Adipocyte (in vitro differentiated cells): Measurements from ENCODE around the gene TNS3.
A peak's percentile ranks its signal among the peaks of the same experiment; 100 is the strongest.
"Not testable (repeated sequence)": the region's sequence is repeated elsewhere in the genome, so short reads cannot be mapped to it uniquely, and the experiment has no call there.

Source experiments
- DNase-seq: peaks from one replicate; pipeline ENCODE4 v3.0.0-alpha.2; 2015; ENCODE audit warnings: low read depth
- H3K27me3 ChIP-seq: replicated peaks from 2 replicates; pipeline ENCODE4 v1.7.0; 2013; ENCODE audit warnings: mild to moderate bottlenecking, low read length, moderate library complexity; ENCODE audit not compliant: control insufficient read depth, insufficient read depth
- H3K36me3 ChIP-seq: 2 replicates; pipeline ENCODE4 v1.7.0; 2013; ENCODE audit warnings: low read length, mild to moderate bottlenecking, moderate library complexity; ENCODE audit not compliant: control insufficient read depth, insufficient read depth, severe bottlenecking
- H3K4me1 ChIP-seq: 2 replicates; pipeline ENCODE4 v1.7.0; 2013; ENCODE audit warnings: mild to moderate bottlenecking, low read length, moderate library complexity; ENCODE audit not compliant: control insufficient read depth, insufficient read depth
- H3K4me3 ChIP-seq: 2 replicates; pipeline ENCODE4 v1.7.0; 2013; ENCODE audit warnings: mild to moderate bottlenecking, low read length, moderate library complexity
- H3K9ac ChIP-seq: 2 replicates; pipeline ENCODE4 v1.7.0; 2013; ENCODE audit warnings: mild to moderate bottlenecking, low read length, moderate library complexity
- H3K9me3 ChIP-seq: 2 replicates; pipeline ENCODE4 v1.7.0; 2013; ENCODE audit warnings: mild to moderate bottlenecking, low read length, moderate library complexity; ENCODE audit not compliant: control insufficient read depth

Gene TNS3

DNA sequence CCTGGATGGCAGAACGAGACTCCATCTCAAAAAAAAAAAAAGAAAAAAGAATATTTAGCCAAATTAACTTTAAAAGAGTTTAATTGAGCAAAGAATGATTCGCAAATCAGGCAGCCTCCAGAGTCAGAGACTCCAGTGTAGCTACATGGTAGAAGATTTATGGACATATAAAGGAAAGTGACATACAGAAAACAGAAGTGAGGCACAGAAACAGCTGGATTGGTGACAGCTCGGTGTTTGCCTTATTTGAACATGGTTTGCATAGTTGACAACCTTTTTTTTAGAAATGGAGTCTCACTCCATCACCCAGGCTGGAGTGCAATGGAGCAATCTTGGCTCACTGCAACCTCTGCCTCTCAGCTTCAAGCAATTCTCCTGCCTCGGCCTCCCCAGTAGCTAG is 35.2 kb upstream of the TNS3 start:
- Histone ChIP-seq H3K4me1 (peaks cover under 1% of the 10 kb centered on the region), H3K9ac (no peak overlapping the region), H3K27me3 (peaks cover 34% of the 10 kb centered on the region), H3K9me3 (no peaks in the 10 kb centered on the region), H3K4me3 (no peak overlapping the region), H3K36me3 (no peaks in the 10 kb centered on the region)
- no peak for DNase-seq

DNA sequence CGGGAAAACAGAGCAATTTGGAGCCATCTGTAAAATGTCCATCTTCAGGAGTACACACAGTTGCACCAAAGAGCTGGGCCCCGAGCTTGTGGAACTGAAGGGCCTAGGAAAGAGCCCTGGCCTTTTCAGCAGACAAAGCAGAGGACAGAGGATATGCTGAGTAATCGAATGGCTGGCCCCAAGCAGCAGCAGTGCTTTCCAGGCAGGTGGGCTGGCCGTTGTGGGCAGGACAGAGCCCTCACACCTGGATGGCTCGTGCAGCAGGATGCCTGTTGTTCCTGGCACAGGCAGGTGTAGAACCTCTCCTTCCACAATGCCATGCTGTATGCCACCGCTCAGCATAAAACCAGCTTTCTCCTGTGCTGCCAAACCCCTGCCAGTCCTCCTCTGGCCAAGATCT is 32.5 kb upstream of the TNS3 start:
- DNase-seq = no peak
- peaks cover 33% of the 10 kb centered on the region for H3K27me3 ChIP-seq
- H3K4me1 ChIP-seq = peaks cover 20% of the 10 kb centered on the region
- no peaks in the 10 kb centered on the region for H3K9me3 ChIP-seq
- no peak overlapping the region for H3K9ac ChIP-seq
- H3K36me3 ChIP-seq = no peaks in the 10 kb centered on the region
- H3K4me3 ChIP-seq = no peak overlapping the region

DNA sequence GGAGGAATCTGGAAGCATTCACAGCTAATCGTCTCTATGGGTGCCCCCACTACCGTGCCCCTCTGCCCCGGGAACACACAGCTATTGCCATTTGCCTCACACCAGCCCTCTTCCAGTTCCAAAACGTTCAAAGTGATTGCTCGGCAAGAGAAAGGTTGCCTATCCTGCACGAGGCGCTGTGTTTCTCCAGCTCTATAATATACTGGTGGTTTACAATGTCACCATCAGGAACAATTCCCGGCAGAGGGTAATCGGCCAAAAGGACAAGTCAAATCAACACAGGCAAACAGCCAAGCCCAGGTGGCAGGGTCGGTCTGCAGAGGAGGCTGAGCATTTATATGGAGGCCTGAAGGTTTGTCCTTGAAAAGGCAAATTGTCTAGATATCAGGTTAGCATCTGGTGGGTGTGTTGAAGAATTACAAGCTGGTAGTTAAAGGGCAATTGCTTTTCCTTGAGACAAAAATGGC is 29.2 kb upstream of the TNS3 start:
- no peak for DNase-seq
- Histone ChIP-seq H3K4me1 (peaks cover 28% of the 10 kb centered on the region), H3K4me3 (peak overlapping the region; percentile 16), H3K9ac (peak overlapping the region; percentile 65), H3K9me3 (no peaks in the 10 kb centered on the region), H3K36me3 (no peaks in the 10 kb centered on the region), H3K27me3 (peaks cover 18% of the 10 kb centered on the region)

DNA sequence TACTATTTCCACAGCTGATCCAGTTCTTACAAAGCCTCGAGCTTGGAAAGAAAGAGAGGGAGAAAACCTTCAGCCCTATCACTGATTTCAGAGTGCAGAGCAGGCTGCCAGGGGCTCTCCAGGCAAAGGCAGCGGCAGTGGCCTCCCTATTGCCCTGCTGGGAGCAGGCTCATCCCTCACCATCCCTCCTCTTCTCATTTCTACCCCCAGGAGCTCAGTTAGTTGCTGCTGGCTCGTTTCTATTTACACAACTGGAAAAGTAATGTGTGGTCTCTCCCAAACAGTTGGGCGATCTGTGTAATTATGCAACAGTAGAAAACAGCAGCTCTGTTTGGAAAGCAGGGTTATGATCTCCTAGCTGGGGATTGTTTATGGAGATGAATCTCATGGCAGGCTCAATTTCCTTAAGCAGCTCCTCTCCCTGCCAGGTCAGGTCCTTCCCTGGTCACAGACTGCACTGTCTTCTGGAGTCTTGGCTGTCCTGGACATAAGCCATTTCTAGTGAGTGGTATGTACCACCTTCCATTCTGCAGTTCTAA is 28.7 kb upstream of the TNS3 start:
- H3K27me3 ChIP-seq = peaks cover 16% of the 10 kb centered on the region
- peak; percentile 80 for DNase-seq
- peak overlapping the region; percentile 19 for H3K4me3 ChIP-seq
- peak overlapping the region; percentile 65 for H3K9ac ChIP-seq
- H3K4me1 ChIP-seq = peaks cover 33% of the 10 kb centered on the region
- H3K9me3 ChIP-seq = no peaks in the 10 kb centered on the region
- H3K36me3 ChIP-seq = no peaks in the 10 kb centered on the region

DNA sequence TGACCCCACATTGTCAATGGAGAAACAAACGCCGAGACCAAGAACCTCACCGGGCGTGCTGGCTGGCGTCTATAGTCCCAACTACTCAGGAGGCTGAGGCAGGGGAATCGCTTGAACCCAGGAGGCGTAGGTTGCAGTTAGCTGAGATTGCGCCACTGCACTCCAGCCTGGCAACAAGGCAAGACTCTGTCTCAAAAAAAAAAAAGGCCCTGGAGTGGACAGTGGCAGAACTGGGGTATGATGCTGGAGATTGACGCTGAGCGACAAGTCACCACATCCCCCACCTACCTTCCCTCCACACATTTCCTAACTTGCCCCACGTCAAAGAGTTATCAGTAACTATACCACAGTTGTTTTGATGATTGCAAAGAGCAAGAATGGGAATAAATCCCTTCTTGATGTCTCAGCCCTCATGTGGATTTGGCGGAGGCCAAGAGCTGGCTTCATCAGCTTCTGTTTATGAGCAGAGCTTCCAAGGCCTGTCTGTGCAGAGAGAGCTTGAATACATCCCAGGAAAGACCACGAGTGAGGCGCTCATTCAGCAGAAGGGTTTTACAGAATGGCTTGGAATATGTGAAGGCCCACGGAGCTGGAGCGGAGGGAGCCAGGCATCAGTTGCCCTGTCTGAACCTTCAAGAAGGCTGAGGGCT is 28.0 kb upstream of the TNS3 start:
- Histone ChIP-seq H3K27me3 (peaks cover 16% of the 10 kb centered on the region), H3K9me3 (no peaks in the 10 kb centered on the region), H3K36me3 (no peaks in the 10 kb centered on the region), H3K4me3 (peak overlapping the region; percentile 19), H3K9ac (peak overlapping the region; percentile 65), H3K4me1 (peaks cover 40% of the 10 kb centered on the region)
- DNase-seq = peak; percentile 44

DNA sequence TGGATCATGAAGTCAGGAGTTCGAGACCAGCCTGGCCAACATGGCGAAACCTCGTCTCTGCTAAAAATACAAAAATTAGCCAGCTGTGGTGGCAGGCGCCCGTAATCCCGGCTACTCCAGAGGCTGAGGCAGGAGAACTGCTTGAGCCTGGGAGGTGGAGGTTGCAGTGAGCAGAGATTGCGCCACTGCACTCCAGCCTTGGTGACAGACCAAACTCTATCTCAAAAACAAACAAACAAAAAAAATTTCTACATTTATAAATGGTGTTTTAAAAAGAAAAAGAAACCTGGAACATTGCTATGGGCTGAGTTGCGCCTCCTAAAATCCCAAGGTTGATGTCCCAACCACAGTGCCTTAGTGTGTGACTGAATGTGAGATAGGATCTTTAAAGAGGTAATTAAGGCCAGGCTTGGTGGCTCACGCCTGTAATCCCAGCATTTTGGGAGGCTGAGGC is 24.7 kb upstream of the TNS3 start:
- H3K4me1 ChIP-seq = peaks cover 56% of the 10 kb centered on the region
- not testable (repeated sequence) for H3K9me3 ChIP-seq, H3K4me3 ChIP-seq, H3K36me3 ChIP-seq, H3K27me3 ChIP-seq
- peak overlapping the region; percentile 18 for H3K9ac ChIP-seq
- DNase-seq = peak; percentile 52

DNA sequence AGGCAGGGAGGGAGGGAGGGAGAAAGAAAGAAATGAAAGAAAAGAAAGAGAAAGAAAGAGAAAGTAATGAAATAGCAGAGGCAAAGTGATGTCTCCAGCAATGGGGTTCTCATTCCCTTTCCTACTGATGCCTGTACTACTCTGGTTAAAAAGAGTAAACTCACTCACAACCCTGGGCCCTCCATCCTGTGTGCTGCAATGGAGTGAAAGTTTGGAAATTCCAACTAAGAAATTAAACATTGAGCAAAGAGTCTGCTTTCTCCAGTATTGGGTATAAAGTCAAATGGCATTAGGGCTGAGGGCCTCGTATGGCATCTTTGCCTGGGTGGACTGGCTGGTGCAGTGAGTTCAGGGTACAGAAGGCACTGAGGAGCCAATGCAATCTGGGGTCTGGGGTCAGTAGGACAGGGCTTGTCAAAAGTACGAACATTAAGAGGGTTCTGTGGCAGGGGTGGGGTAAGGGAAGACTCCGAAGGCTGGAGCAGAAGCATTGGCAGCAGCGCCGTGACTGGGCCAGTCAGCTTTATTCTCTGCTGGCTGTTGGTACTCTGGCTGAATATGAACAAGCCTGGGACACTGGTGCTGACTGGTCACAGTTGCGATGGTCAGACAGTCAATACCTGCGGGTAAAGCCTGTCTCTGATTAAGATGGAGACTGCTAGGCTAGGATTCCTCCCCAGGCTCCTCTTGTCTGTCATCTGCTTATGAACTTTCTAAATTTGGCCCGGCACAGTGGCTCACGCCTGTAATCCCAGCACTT is 24.1 kb upstream of the TNS3 start:
- Histone ChIP-seq H3K36me3 (no peaks in the 10 kb centered on the region), H3K9me3 (no peaks in the 10 kb centered on the region), H3K27me3 (no peaks in the 10 kb centered on the region), H3K9ac (peak overlapping the region; percentile 37), H3K4me1 (peaks cover 58% of the 10 kb centered on the region), H3K4me3 (no peak overlapping the region)
- peak; percentile 32 for DNase-seq

DNA sequence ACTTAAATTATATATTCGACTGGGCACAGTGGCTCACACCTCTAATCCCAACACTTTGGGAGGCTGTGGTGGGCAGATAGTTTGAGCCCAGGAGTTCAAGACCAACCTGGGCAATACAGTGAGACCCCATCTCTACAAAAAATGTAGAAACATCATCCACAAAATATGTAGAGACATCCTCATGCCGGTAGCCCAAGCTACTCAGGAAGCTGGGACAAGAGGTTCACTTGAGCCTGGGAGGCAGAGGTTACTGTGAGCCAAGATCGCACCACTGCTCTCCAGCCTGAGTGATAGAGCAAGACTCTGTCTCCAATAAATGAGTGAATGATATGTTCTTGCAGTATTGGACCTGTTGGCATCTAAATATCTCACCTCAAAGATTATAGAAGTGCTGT is 22.6 kb upstream of the TNS3 start:
- Histone ChIP-seq H3K9me3 (no peaks in the 10 kb centered on the region), H3K27me3 (no peaks in the 10 kb centered on the region), H3K4me3 (no peak overlapping the region), H3K4me1 (peaks cover 54% of the 10 kb centered on the region), H3K9ac (peak overlapping the region; percentile 52), H3K36me3 (no peaks in the 10 kb centered on the region)
- DNase-seq = no peak

DNA sequence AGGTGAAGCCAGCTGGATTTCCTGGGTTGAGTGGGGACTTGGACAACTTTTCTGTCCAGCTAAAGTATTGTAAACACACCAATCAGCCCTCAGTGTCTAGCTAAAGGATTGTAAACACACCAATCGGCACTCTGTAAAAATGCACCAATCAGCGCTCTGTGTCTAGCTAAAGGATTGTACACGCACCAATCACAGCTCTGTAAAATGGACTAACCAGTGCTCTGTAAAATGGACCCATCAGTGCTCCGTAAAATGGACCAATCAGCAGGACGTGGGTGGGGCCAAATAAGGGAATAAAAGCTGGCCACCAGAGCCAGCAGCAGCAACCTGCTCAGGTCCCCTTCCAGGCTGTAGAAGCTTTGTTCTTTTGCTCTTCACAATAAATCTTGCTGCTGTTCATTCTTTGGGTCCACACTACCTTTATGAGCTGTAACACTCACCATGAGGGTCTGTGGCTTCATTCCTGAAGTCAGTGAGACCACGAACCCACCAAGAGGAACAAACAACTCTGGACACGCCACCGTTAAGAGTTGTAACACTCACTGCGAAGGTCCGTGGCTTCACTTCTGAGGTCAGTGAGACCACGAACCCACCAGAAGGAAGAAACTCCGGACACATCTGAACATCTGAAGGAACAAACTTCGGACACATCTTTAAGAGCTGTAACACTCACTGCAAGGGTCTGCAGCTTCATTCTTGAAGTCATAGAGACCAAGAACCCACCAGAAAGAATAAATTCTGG is 21.8 kb upstream of the TNS3 start:
- peaks cover 53% of the 10 kb centered on the region for H3K4me1 ChIP-seq
- H3K9me3 ChIP-seq, H3K4me3 ChIP-seq, H3K27me3 ChIP-seq, DNase-seq, H3K9ac ChIP-seq, H3K36me3 ChIP-seq: not testable (repeated sequence)

DNA sequence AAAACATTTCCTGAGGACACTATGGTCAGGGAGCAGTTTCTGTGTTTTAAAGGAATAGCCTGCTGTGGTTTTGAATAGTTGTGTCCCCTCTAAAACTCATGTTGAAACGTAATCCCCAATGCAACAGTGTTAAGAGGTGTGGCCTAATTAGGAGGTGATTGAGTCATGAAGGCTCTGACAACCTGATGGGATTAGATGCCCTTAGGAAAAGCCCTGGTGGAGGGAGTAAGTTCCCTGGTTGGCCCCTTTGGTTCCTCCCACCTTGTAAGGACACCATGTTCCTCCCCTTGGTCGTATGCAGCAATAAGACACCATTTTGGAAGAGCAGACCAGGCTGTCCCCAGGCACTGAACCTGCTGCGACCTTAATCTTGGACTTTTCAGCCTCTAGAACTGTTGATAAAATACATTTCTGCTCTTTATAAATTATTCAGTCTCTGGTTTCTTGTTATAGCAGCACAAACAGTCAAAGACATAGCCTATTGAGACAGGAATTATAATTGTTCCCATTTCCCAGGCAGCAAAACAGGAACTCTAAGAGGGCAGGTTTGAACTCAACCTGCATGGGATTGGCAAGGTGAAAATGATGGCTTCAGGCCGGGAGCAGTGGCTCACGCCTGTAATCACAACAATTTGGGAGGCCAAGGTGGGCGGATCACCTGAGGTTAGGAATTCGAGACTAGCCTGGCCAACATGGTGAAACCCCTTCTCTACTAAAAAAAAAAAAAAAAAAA is 20.5 kb upstream of the TNS3 start:
- Histone ChIP-seq H3K9me3 (peaks cover under 1% of the 10 kb centered on the region), H3K27me3 (no peaks in the 10 kb centered on the region), H3K9ac (no peak overlapping the region), H3K4me3 (no peak overlapping the region), H3K4me1 (peaks cover 53% of the 10 kb centered on the region), H3K36me3 (no peaks in the 10 kb centered on the region)
- no peak for DNase-seq
